Measurements from ENCODE around the gene RUSC1. TPM values are rescaled to one million over a fixed set of nuclear protein-coding genes. Genes with fewer than 3 reads are reported as not detected.

The RUSC1 gene
- polyA plus RNA-seq, 1 of the 3 experiments (the other 2 are of a cell fraction) = 49.9 TPM

- TF ChIP-seq PBX3 (IDR thresholded peaks at IDR 0.05) (peak; percentile 13; the same call in 1 of the 2 replicates), CHD2 (IDR thresholded peaks at IDR 0.05; ENCODE audit: low read length, partially characterized antibody) (no peak), SMC3 (IDR thresholded peaks at IDR 0.05; ENCODE audit: low read depth, low read length) (no peak), MAX (IDR thresholded peaks at IDR 0.05; ENCODE audit: low read depth) (no peak; the same call in 1 of the 2 replicates)
Measured at GRCh38 chr1:155323729-155324036, 3.0 kb downstream of the RUSC1 start (continued).

- peak overlapping the region; percentile 83 for H2AFZ ChIP-seq (ENCODE audit: low read depth)
- POLR2A ChIA-PET = interaction anchor here (0.5 to 1.4 kb wide), 3 partner anchors 22 to 239 kb away, joined by 3 to 4 read pairs (median 3); partner anchors contain the start of genes ASH1L and SCAMP3
- TF ChIP-seq MEF2A (IDR thresholded peaks at IDR 0.05; ENCODE audit: borderline replicate concordance, low read depth) (no peak), TEAD4 (IDR thresholded peaks at IDR 0.05; ENCODE audit: borderline replicate concordance, insufficient read depth) (no peak), ZBTB33 (IDR thresholded peaks at IDR 0.05; ENCODE audit: borderline replicate concordance, low read depth) (no peak), EZH2phosphoT487 (IDR thresholded peaks at IDR 0.05; ENCODE audit: borderline replicate concordance, low read depth) (no peak), ELF1 (IDR thresholded peaks at IDR 0.05) (peak; percentile 29; the same call in 1 of the 2 replicates), NRF1 (IDR thresholded peaks at IDR 0.05; ENCODE audit: low read depth, low read length) (no peak), FOSL2 (IDR thresholded peaks at IDR 0.05; ENCODE audit: borderline replicate concordance, low read depth) (no peak), GABPA (IDR thresholded peaks at IDR 0.05; ENCODE audit: low read depth) (peak; percentile 2; the same call in 1 of the 2 replicates), JUND (IDR thresholded peaks at IDR 0.05) (no peak), CTCF (IDR thresholded peaks at IDR 0.05) (no peak), MAX (IDR thresholded peaks at IDR 0.05; ENCODE audit: low read depth) (peak; percentile 52), EP300 (IDR thresholded peaks at IDR 0.05; ENCODE audit: borderline replicate concordance in 1 of 2, low read depth in 1 of 2, low read length in 1 of 2) (no peak), USF1 (IDR thresholded peaks at IDR 0.05; ENCODE audit: borderline replicate concordance, low read depth) (peak; percentile 99), RAD21 (IDR thresholded peaks at IDR 0.05; ENCODE audit: low read length) (no peak), USF2 (IDR thresholded peaks at IDR 0.05; ENCODE audit: borderline replicate concordance, low read depth, low read length) (peak; percentile 91), TAF1 (IDR thresholded peaks at IDR 0.05; ENCODE audit: borderline replicate concordance, low read depth, low read length) (peak; percentile 46), CHD2 (IDR thresholded peaks at IDR 0.05; ENCODE audit: low read length, partially characterized antibody) (peak; percentile 49), RXRA (IDR thresholded peaks at IDR 0.05; ENCODE audit: borderline replicate concordance, low read depth) (no peak), IRF3 (IDR thresholded peaks at IDR 0.05; ENCODE audit: low read depth, low read length) (no peak; the same call in 1 of the 2 replicates)
Measured at GRCh38 chr1:155324037-155324716, 3.5 kb downstream of the RUSC1 start.

More at GRCh38 chr1:155324037-155324716, 3.5 kb downstream of the RUSC1 start:
- 0% methylated on average over 18 of the region's 44 CpGs for WGBS (ENCODE audit: low lambda C conversion rate)
- Histone ChIP-seq H3K4me1 (ENCODE audit: control insufficient read depth in 1 of 2, insufficient read depth in 2 of 2, low read depth in 1 of 2, low read length in 1 of 2) (peaks cover 12 to 37% of the 10 kb centered on the region in 2 experiments), H3K27ac (ENCODE audit: low read depth in 2 of 2, low read length in 1 of 2) (peak overlapping the region; percentile 95), H3K4me3 (ENCODE audit: low read depth in 2 of 2, low read length in 1 of 2) (peak overlapping the region; percentile 84 to 95), H3K36me3 (replicated peaks in 1 of 2; ENCODE audit: control insufficient read depth in 1 of 2, insufficient read depth in 2 of 2, low read length in 1 of 2) (peaks cover 16 to 23% of the 10 kb centered on the region in 2 experiments), H3K9me3 (no peaks in the 10 kb centered on the region), H3F3A (replicated peaks; ENCODE audit: insufficient read depth) (peaks cover 21% of the 10 kb centered on the region), H4K20me1 (ENCODE audit: insufficient read depth) (0 out of 2 replicates have a peak, but pooled peaks cover 5% of the 10 kb centered on the region), H3K79me2 (ENCODE audit: insufficient read depth) (peaks cover 46% of the 10 kb centered on the region), H3K4me2 (peak overlapping the region; percentile 97), H3K9ac (peak overlapping the region; percentile 85), H3K27me3 (ENCODE audit: insufficient read depth) (no peaks in the 10 kb centered on the region), H3K9me2 (no peaks in the 10 kb centered on the region)
- peak; percentile 95 for DNase-seq
- CTCF ChIA-PET = interaction anchor here (0.6 to 11.6 kb wide), 21 partner anchors 11 to 394 kb away, joined by 3 to 184 read pairs (median 4); partner anchors contain the start of genes CLK2, ENTREP3, FDPS and MTX1

Measured in SK-N-SH (cell line).